GM19324 (cell line): ENCODE measurements around the gene JAKMIP1.
"Not testable (repeated sequence)": the region's sequence is repeated elsewhere in the genome, so short reads cannot be mapped to it uniquely, and the experiment has no call there.

Source experiments
- ATAC-seq: cut with Tn5 transposase; IDR thresholded peaks from one replicate; pipeline ENCODE4 v1.9.1; 2021; ENCODE audit warnings: mild to moderate bottlenecking, moderate library complexity; ENCODE audit not compliant: unreplicated experiment, low FRiP score

JAKMIP1 gene

DNA sequence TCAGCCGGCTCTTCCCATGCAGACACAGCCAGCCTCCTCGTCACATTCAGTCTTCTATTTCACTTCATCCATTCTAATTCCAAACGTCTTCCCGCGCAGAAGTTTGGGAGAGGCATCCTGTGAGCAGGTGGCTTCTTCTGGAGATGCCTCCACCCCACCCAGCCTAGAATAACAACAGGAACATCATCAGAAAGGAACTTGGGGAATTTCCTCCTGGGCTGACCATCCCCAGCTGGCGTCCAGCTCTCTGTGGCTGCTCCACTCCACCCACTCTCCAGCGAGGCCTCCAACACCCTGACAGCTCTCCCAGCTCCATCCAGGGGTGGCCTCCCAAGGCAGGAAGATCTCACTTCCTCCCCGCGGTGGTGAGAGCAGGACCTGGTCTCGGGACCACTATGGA lies 176.6 kb downstream of the JAKMIP1 start:
- no peak for ATAC-seq

DNA sequence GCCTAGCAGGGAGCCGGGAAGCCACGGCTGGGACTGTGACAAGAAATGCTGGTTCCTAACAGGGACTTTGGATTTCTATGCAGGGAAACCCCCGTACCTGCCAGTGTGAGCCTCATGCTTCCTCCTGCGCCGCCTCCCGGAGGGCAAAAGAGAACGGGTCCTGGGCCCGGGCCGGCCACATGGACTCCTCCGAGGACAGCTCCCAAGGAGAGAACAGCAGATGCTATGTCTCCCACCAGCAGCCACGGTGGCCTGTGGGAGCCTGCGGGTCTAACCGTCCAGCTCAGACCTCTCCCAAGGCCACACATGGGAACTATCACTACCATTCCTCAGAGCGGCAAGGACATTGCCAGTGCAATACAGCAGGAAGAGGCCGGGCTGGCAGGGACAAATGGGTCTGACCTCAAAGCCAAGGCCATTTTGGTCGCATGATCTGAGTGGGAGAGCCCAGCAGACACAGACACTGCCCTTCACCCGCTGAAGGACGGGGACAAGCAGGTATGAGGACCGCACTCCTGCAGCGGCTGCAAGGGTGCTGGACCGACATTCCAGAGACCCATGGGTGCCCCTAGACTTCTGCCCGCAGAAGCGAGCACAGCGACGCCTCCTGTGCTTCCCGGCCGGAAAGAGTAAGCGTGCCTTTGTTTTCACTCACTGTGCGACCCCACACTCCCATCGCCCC lies 177.6 kb downstream of the JAKMIP1 start:
- ATAC-seq = no peak

DNA sequence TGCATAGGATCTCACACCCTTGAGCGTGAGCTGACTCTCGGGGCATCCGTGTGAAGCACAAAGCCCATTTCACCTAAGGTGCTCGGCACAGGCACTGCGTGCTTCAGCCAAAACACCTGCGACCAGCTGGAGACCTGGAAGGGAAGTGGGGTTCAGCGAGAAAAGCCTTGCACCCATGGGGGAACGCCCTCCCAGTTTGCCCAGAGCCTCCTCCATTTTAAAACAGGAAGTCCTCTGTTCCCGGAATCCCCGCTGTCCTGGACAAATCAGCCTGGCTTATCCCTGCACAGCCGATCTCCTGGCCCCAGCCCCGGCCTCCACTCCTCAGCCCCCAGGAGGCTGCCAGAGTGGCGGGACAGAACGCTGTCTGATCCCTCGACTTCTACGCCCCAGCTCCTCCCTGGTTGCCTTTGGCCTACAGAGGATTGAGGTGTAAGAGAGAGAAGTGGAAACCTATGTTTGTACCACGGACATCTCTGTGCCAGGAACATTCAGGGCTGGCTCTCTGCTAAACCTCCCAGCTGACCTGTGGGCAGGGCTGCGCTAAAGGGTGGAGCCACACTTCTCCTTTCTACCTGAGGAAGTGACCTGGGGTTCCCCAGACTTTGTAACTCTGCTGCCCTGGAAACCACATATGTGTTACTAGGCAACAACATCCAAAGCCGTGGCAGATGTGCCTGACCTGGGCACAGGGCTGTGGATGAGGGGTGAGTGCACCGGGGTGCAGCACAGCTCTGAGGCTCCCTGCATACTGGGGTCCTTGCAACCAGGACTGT lies 178.3 kb downstream of the JAKMIP1 start:
- no peak for ATAC-seq

DNA sequence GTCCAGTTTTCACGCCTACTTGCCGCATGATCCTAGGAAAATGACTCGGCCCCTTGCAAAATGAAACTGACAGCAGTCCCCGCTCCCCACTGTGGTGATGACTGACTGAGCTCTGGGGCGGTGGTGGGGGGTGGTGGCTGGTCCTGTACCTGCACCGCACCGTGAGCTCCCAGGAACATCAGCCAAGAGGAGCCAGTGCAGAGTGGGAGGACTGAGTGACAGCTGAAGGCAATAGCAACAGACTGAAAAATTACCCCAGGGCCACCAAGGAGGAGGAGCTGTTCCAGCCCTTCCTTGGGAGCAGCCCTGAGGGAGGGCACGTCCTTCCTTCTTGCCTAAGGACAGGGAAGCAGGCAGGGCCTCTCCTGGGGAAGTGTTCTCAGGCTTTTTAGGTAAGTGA lies 179.7 kb downstream of the JAKMIP1 start:
- no peak for ATAC-seq

DNA sequence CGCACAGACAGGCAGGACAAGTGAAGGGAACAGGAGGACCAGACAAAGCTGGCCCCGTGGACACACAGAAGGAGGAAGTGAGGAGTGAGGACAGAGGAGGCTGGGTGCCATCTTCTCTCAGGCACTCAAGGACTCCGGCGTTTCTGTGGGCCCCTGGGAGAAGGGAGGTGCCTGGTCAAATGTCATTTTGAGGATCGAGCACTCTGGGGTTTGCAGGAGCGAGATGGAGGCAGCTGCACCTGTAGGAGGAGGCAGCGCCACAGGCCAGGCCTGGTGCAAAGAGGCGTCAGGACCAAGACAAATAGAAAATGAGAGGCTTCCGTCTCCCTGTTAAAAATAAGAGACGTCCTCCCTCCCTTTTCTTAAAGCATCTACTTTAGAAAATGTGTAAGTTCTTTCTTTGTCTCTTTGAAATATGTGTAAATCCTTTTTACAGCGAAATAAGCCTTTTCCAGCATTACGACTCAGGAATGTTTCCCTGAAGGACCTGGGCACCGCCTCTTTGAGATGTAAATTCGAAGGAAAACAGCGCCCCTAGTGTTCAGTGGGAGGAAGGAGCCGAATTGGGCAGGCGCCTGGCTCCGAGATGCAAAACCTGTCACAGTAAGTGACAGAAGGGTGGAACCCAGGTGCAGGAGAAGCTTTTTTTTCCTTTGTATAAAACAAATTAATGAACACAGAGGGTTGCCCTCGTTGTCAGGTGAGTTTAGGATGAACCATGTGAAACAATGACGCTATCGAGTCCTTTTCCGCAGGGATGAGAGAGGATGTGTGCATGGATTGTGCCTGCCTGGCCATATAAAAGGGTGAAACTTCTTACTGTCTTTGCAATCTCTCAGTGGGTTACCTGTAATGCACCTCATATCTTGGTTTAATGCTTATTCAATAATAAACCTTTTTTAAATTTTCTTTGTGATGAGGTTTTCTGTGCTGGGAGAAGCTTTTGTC lies 180.8 kb downstream of the JAKMIP1 start:
- ATAC-seq = no peak

DNA sequence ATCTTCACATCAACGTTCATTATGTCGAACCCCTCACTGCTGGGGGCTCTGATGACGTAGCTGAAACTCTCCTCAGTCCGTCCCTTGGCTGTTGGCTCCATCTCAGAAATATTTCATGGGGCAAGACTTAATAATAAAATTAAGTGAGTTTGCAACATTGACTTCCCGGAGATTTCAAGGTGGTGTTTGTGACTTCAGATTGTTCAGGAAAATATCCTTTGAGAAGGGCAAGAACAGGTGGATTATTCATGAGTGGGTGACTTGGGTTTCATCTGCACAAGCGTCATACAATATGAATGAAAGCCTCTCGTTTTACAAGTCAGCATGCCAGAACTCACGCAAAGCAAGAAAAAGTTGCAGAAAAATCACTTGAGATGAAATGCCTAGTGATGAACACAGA lies 182.0 kb downstream of the JAKMIP1 start, which contains the start of gene C4orf50:
Gene C4orf50, minus strand, starts transcription at position 101 of the 400 bp plus-strand sequence.
- ATAC-seq = no peak

DNA sequence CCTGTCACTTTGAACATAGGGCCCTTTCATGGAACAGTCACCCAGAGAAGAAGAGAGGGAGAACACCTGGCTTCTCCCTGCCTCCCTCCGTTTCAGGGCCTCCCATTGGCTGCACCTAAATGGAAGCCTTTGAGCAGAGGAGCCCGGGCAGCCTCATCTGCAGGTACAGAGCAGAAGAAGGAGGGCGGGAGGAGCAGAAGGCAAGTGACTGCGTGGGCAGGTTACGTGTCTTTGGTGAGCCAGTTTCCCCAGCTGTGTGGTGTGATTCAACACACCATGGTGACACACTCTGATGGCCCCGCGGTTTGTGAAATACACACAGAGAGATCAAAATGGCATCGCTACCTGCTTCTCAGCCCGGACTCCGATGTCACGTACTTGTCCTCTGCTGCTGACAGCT lies 182.5 kb downstream of the JAKMIP1 start:
- no peak for ATAC-seq

DNA sequence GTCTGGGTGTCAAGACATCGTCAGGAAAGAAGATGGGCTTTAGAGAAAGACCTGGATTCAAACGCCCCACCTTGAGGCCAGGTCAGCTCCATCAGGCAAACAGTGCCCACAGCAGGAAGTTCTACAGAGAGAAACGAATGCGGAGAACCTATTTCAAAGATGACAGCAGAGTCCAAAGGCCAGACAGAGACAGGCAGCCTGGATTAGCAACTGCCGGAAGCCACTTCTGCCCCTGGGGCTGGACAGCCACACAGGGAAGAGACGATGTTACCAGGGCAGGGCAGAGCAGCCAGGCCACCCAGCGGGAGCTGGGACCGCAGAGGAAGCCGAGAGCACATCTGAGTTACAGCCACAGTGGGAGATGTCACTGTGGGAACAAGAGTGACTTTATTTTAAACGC lies 183.3 kb downstream of the JAKMIP1 start:
- ATAC-seq = no peak

DNA sequence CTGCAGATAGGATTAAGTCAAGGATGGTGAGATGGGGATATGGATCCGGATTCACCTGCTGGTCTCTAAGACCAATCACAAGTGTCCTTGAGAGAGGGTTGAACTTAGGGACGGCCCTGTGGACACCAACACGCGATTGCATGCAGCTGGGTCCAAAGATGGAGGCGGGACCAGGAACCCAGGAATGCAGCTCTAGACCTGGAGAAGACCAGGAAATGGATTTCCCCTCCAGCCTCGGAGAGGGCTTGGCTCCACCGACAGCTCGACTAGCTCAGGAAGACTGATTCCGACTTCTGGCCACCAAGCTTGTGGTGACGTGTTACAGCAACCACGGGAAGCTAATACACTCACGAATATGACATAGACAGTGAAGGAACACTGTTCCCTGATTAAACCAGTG lies 186.8 kb downstream of the JAKMIP1 start:
- no peak for ATAC-seq

DNA sequence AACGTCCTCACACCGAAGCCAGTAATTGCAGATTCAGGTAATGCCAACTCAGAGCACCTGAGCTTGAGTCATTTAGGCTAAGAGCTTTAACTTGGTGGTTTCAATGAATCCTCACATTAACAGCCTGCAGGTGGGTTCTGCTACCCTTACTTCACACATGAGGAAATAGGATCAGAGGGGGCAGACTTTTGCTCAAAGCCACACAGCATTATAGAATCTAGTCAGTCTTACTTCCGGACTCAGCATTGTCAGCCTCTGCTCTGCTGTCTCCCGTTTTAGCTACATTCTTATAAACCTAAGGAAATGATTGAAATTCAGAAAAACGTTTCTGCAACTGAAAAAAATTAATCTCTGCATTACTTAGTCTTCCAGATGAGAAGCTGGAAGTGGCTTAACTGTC lies 188.1 kb downstream of the JAKMIP1 start:
- ATAC-seq = no peak

DNA sequence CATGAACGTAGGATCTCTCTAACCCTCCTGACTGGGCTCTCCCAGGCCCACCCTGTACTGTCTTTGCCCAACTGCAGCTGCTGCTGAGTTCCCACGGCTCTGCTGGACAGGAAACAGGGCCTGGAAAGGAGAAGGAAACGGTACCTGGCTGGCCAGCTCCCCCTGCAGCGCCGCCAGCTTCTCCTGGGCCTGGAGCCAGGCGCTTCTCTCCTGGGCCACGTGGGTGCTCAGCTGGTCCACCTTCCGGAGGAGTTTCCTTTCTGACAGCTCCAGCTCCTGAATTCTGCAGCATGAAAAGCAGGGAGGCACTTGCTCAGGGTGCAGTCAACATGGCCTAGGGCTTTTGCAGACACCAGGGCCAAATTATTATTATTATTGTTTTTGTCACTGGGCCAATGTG lies 188.7 kb downstream of the JAKMIP1 start:
- ATAC-seq = no peak

DNA sequence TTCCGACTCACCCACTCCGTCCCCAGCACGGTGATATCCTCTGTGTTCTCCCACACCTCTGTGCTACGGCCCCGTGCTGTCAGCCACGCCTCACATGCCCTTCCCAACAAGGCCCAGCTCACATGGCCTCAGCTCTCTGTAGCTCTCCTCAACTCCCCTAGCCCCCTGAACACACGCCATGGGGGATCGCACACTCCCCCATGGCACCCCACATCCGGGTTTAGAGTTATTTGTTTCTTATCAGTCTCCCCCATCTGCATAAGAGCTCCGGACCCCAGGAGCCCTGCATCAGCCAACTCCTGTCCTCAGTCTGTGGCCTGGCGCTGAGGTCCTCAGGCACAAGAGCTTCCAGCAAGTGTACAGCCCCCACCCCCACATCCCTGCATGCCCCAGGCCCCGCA lies 189.1 kb downstream of the JAKMIP1 start:
- ATAC-seq = no peak

DNA sequence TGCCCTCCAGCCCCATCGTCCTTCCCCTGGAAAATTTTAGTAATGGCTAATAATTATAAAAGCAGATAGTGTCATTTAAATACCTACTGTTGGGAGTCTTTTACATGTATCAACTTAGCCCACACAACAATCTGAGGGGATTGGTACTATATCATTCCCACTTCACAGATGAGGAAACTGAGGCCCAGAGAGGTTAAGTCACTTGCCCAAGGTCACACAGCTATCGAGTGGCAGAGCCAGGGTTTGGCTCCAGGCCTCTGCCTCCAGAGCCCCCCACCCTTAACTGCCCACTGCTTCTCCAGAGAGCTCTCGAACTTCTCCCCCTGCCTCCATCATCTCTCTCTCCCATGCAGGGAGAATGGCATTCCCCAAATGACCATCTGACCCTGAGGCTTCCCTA lies 189.6 kb downstream of the JAKMIP1 start:
- ATAC-seq = no peak

DNA sequence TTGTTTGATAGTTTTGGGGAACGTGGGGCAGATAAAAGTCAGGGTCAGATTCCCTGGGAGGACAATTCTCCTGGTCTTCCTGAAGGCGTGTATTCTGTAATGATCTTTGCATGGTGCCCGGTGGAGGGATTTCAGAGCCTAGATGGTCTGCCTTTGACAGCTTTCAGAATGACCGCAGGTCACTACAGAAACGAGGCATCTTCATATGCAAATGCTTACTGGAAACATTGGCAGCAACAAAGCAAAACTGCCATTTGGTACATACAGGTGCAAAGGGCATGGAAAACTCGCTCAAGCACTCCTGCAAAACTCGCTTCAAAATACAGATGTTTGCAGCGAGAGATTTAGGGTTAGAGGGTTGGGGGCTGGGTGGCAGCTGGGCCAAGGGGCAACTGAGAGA lies 190.9 kb downstream of the JAKMIP1 start:
- ATAC-seq = no peak

DNA sequence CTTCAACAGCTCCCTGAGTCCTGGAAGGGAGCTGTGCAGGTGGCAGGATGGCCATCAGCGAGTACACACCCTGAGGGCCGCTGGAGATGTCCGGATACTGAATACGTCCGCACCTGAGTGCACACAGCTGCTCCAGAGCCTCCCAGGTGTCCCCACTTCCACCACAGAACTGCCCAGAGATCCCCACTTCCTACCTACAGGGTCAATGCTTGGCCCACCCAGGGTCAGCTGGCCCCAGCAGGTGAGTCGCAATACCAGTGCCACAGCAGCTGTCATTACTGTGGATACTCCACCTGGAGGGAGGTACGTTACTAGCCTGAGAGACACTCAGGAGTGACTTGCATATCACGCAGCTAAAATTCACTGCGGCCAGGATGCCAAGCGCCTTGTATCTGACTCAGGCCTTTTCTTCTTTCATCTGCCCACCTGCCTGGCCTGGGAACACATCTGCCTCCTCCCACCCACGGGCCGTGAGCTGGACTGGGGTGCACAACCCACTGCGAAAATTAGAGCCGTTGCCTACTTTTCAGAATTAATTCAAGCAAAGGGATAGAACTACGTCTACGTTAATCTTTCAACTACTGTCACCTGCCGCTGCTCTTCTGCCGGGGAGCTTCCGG lies 191.5 kb downstream of the JAKMIP1 start:
- ATAC-seq = no peak

DNA sequence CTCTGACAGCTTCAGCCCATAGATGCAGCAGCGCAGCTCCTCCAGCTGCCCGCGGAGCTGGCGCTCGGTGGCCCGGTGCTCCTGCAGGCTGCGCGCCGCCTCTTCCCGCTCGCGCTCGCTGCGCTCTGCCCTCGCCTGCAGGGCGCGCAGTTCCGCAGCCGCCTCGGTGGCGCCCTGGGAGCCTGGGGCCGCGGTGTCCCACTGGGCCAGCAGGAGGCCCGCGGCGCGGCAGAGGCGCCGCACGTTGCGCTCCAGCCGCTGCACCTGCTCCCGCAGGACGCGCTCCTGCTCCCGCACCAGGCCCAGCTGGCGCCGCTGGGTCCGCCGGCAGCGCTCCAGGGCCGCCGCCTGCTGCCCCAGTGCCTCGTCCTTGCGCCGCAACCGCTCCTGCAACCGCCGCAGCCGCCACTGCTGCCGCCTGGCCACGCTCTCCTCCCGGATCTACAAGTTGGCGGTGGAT lies 192.2 kb downstream of the JAKMIP1 start:
- no peak for ATAC-seq

DNA sequence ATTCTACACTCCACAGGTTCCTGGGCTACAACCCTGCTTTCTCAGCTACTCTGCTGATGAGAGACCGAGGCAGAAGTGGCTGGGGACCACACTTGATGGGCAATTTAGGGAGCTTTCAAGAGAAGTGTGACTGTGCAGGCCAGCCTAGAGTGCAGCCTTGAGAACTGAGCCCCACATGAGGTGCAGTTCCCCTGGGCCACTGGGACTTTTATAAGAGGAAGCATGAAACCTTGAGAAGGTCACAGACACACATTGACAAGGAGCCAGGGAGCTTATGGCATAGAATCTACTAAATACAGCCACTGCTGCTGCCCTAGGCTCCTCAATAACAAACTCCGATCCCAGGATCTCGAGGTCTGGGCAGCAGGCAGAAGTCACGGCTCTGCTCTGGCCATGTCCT lies 195.2 kb downstream of the JAKMIP1 start:
- ATAC-seq = no peak

DNA sequence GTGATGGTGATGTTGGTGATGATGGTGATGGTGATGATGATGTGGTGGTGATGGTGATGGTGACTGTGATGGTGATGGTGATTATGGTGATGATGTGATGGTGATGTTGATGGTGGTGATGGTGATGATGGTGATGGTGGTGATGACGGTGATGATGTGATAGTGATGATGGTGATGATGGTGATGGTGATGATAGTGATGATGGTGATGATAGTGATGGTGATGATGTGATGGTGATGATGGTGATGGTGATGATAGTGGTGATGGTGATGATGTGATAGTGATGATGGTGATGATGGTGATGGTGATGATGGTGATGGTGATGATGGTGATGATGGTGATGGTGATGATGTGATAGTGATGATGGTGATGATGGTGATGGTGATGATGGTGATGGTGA lies 196.9 kb downstream of the JAKMIP1 start:
- ATAC-seq = not testable (repeated sequence)

DNA sequence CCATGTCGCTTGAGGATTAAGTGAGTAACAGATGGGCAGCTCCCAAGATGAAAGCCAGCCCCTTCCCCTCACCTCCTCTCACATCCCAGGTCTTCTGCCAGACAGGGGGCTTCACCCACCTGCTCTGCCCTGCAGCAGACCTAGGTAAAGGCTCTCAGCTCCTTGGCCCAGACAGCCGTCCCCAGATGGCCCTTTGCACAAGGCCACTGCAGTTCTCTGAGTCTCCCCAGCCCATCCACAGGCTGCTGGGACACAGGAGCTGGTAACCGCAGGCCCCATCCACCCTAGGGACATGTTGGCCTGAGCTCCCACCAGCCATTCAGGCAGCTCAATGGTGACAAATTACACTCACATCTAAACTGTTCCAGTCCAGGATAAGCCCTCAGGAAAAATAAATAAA lies 197.4 kb downstream of the JAKMIP1 start:
- ATAC-seq = no peak

DNA sequence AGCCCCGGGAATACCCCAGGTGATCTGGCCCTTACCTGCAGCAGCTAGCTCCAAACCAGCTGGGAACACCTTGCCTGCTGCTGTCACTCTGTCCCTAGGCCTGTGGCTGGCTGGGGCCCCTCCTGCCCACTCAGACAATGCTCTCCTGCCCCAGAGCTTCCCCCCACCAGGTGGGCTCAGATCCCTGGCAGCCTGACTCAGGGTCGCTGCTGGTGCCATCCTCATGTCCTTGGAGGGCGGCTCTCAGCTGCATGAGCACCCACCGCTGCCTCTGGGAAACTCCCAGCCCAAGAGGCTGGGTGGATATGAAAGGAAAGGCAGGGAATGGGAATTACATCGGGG lies 197.9 kb downstream of the JAKMIP1 start:
- ATAC-seq = no peak
